OCI-LY7 (cell line): Measurements from ENCODE around the gene FCN1. TPM values are rescaled to one million over a fixed set of nuclear protein-coding genes. Genes with fewer than 3 reads are reported as not detected.

Source experiments
- BruUV-seq: library from RNA; stranded (reverse); fragments of 400-500 nt; replicated peaks from 2 replicates; lab custom pipeline; 2021; lab: Mats Ljungman, UMichigan
- CTCF ChIA-PET: fragments of 300-600 bp; sonication (Branson Sonifier 250); formaldehyde crosslinking; loops from one replicate; lab custom pipeline; 2022; ENCODE audit warnings: antibody characterized with exemption; ENCODE audit not compliant: unreplicated experiment; lab: Charles Lee
- POLR2A ChIA-PET: fragments of 300-600 bp; sonication (Branson Sonifier 250); formaldehyde crosslinking; loops from one replicate; lab custom pipeline; 2022; ENCODE audit warnings: antibody characterized with exemption; lab: Charles Lee
- DNase-seq: peaks from one replicate; pipeline ENCODE4 v3.0.0-alpha.2; 2015; ENCODE audit warnings: low spot score
- H2AFZ ChIP-seq: fragments of 200-600 bp; sonication (generic), shearing (Covaris generic); 2 replicates; pipeline ENCODE4 v1.6.1; 2014; ENCODE audit warnings: mild to moderate bottlenecking, antibody characterized with exemption, low read length, moderate library complexity
- H3K27ac ChIP-seq: fragments of 200-600 bp; sonication (generic); 2 replicates; pipeline ENCODE4 v1.5.1; 2014; ENCODE audit warnings: mixed run types, low read depth, mild to moderate bottlenecking, moderate library complexity, low read length, inconsistent platforms; ENCODE audit not compliant: poor library complexity, severe bottlenecking
- H3K36me3 ChIP-seq: fragments of 200-600 bp; sonication (generic); 2 replicates; pipeline ENCODE4 v1.6.1; 2014; ENCODE audit warnings: mild to moderate bottlenecking, antibody characterized with exemption, low read length, moderate library complexity, mixed read lengths; ENCODE audit not compliant: insufficient read depth
- H3K4me1 ChIP-seq: fragments of 200-600 bp; sonication (generic); 2 replicates; pipeline ENCODE4 v1.5.1; 2014; ENCODE audit warnings: mild to moderate bottlenecking, low read length; ENCODE audit not compliant: insufficient read depth, poor library complexity, severe bottlenecking
- H3K4me2 ChIP-seq: fragments of 200-600 bp; sonication (generic); 2 replicates; pipeline ENCODE4 v1.6.1; 2014; ENCODE audit warnings: mild to moderate bottlenecking, low read length
- H3K4me3 ChIP-seq: fragments of 200-600 bp; sonication (generic); 2 replicates; pipeline ENCODE4 v1.5.1; 2014; ENCODE audit warnings: mild to moderate bottlenecking, low read depth, low read length; ENCODE audit not compliant: poor library complexity, severe bottlenecking
- H3K79me2 ChIP-seq: fragments of 200-600 bp; sonication (generic); 2 replicates; pipeline ENCODE4 v1.6.1; 2016; ENCODE audit warnings: low read depth, mild to moderate bottlenecking, low read length, moderate library complexity, mixed read lengths; ENCODE audit not compliant: insufficient read depth
- H3K9me2 ChIP-seq: fragments of 200-600 bp; sonication (generic); 2 replicates; pipeline ENCODE4 v1.6.1; 2016; ENCODE audit warnings: mild to moderate bottlenecking, low read length, mixed read lengths; ENCODE audit not compliant: insufficient read depth
- H3K9me3 ChIP-seq: fragments of 200-600 bp; sonication (generic); 2 replicates; pipeline ENCODE4 v1.6.1; 2014; ENCODE audit warnings: mild to moderate bottlenecking, mixed run types, low read length, mixed read lengths
- H4K20me1 ChIP-seq: fragments of 200-600 bp; sonication (generic); 2 replicates; pipeline ENCODE4 v1.6.1; 2014; ENCODE audit warnings: mild to moderate bottlenecking, antibody characterized with exemption, low read length, moderate library complexity, mixed read lengths; ENCODE audit not compliant: insufficient read depth
- CTCF ChIP-seq: fragments of 200-600 bp; sonication (generic); conservative IDR thresholded peaks from 2 replicates; pipeline ENCODE4 v1.5.1; 2014; ENCODE audit warnings: mild to moderate bottlenecking, antibody characterized with exemption, low read length, moderate library complexity, mixed read lengths
- EZH2phosphoT487 ChIP-seq: fragments of 200-600 bp; sonication (generic); IDR thresholded peaks from 2 replicates; pipeline ENCODE4 v1.6.1; 2018; ENCODE audit warnings: low read depth, borderline replicate concordance, mild to moderate bottlenecking, mixed run types, antibody characterized with exemption, low read length, moderate library complexity, mixed read lengths
- intact Hi-C: fragments of 100-400 bp; cut with micrococcal nuclease; formaldehyde crosslinking; loops from one replicate; pipeline ENCODE4 v1.10.0; 2022; ENCODE audit not compliant: unreplicated experiment
- total RNA-seq, 2 experiments: library from RNA; depleted of rRNA in 1 of 2; stranded (reverse); fragments of >200 nt in 1 of 2; shearing (Covaris generic) in 1 of 2; gene quantifications; 2 replicates each; pipeline ENCODE4 v1.2.3, GENCODE V29; 2014 to 2022

The FCN1 gene
- total RNA-seq, 2 experiments from 2014 or later, result 0.19 to 0.30 TPM

- DNase-seq, result peak; percentile 75
- peak overlapping the region; percentile 40 for H3K4me3 ChIP-seq
- peak overlapping the region; percentile 6; the same call in 1 of the 2 replicates for H2AFZ ChIP-seq
- H3K4me2 ChIP-seq, result peak overlapping the region; percentile 74
- no TSS peak for BruUV-seq
- POLR2A ChIA-PET, result interaction anchor here (1.2 to 1.5 kb wide), 3 partner anchors 13 to 171 kb away, joined by 3 to 5 read pairs (median 4); partner anchors contain the start of gene FCN1
- no peaks in the 10 kb centered on the region for H3K9me3 ChIP-seq
- H3K27ac ChIP-seq, result peak overlapping the region; percentile 97
- CTCF ChIA-PET, result interaction anchor here (0.8 to 1.4 kb wide), 3 partner anchors 20 to 79 kb away, joined by 3 to 4 read pairs (median 3); partner anchors contain the start of gene FCN1
- H3K4me1 ChIP-seq, result peaks cover 68% of the 10 kb centered on the region
- no peaks in the 10 kb centered on the region for H3K9me2 ChIP-seq
- intact Hi-C loops, result loop anchor here (1.0 to 5.0 kb wide), 2 partner anchors 154 to 1235 kb away; no protein-coding TSS in a partner anchor
- no peaks in the 10 kb centered on the region for H3K79me2 ChIP-seq
- H4K20me1 ChIP-seq, result no peaks in the 10 kb centered on the region
- H3K36me3 ChIP-seq, result no peaks in the 10 kb centered on the region
- TF ChIP-seq EZH2phosphoT487, result no peak
- TF ChIP-seq CTCF, result no peak
Observed at GRCh38 chr9:134937566-134938345, 20.0 kb upstream of the FCN1 start.

DNA sequence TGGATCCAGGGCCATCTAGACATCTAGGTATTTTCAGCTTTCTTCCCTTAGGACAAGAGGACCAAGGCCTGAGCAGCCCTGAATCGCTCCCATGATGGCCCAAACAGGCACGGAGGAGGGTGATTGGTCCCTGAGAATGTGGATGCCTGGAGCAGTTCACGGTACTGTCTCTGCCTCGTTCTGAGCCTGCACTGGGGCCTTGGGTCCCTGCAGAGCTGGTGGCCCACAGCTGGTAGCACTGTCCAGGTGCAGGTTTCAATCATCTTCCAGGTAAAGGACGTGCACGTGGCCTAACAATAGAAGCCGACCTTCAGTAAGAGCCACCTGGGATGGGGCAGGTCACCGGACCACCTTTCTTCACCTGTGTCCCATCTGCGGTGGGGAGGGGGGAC is 19.4 kb upstream of the FCN1 start:
- CTCF ChIA-PET, result interaction anchor here (0.6 to 1.4 kb wide), 4 partner anchors 24 to 153 kb away, joined by 3 to 5 read pairs (median 4); no protein-coding TSS in a partner anchor
- Histone ChIP-seq H3K9me2 (no peaks in the 10 kb centered on the region), H2AFZ (peak overlapping the region; percentile 6; the same call in 1 of the 2 replicates), H3K79me2 (peaks cover 4% of the 10 kb centered on the region; the same call in 1 of the 2 replicates), H3K4me2 (peak overlapping the region; percentile 74), H3K9me3 (no peaks in the 10 kb centered on the region), H3K4me3 (peak overlapping the region; percentile 40), H4K20me1 (no peaks in the 10 kb centered on the region), H3K36me3 (no peaks in the 10 kb centered on the region), H3K27ac (peak overlapping the region; percentile 97), H3K4me1 (peaks cover 73% of the 10 kb centered on the region)
- no peak for TF ChIP-seq CTCF
- TF ChIP-seq EZH2phosphoT487, result no peak
- intact Hi-C loops, result loop anchor here (1.0 to 5.0 kb wide), 2 partner anchors 154 to 1235 kb away; no protein-coding TSS in a partner anchor
- POLR2A ChIA-PET, result interaction anchor here (0.9 to 1.5 kb wide), 4 partner anchors 14 to 171 kb away, joined by 3 to 5 read pairs (median 4); partner anchors contain the start of gene FCN1
- peak; percentile 86 for DNase-seq
- BruUV-seq, result no TSS peak
